Neural progenitor cell (in vitro differentiated cells): ENCODE results near the gene ZNF550.
"Not testable (repeated sequence)": the region's sequence is repeated elsewhere in the genome, so short reads cannot be mapped to it uniquely, and the experiment has no call there.

Experiments
- CTCF ChIP-seq: fragments of 200-600 bp; sonication (generic); IDR thresholded peaks from 2 replicates; pipeline ENCODE4 v1.5.1; 2017; ENCODE audit warnings: antibody characterized with exemption, mild to moderate bottlenecking
- EZH2 ChIP-seq: fragments of 200-600 bp; sonication (generic); IDR thresholded peaks from 2 replicates; pipeline ENCODE4 v1.6.1; 2017; ENCODE audit warnings: antibody characterized with exemption, mild to moderate bottlenecking, moderate library complexity
- EZH2phosphoT487 ChIP-seq: fragments of 200-600 bp; sonication (generic); IDR thresholded peaks from 2 replicates; pipeline ENCODE4 v1.6.1; 2017; ENCODE audit warnings: antibody characterized with exemption

GRCh38 chr19:57499332-57499679, 60.4 kb downstream of the ZNF550 start:
- TF ChIP-seq CTCF, EZH2phosphoT487, EZH2: not testable (repeated sequence)
